GM18907 (cell line): Measurements from ENCODE around the gene SPEM3.
"Not testable (repeated sequence)": the region's sequence is repeated elsewhere in the genome, so short reads cannot be mapped to it uniquely, and the experiment has no call there.

Experiments used
- ATAC-seq: cut with Tn5 transposase; IDR thresholded peaks from one replicate; pipeline ENCODE4 v1.9.1; 2021; ENCODE audit warnings: mild to moderate bottlenecking, moderate library complexity; ENCODE audit not compliant: unreplicated experiment

The SPEM3 gene

GRCh38 chr17:7468804-7469389 lies 40.2 kb downstream of the SPEM3 start:
- no peak for ATAC-seq

GRCh38 chr17:7469843-7470242 lies 41.2 kb downstream of the SPEM3 start:
- not testable (repeated sequence) for ATAC-seq

GRCh38 chr17:7470457-7470973 lies 41.9 kb downstream of the SPEM3 start:
- ATAC-seq, result not testable (repeated sequence)

GRCh38 chr17:7471729-7472128 lies 43.1 kb downstream of the SPEM3 start:
- no peak for ATAC-seq

- not testable (repeated sequence) for ATAC-seq
Measured at GRCh38 chr17:7474767-7475166, 46.1 kb downstream of the SPEM3 start.

- no peak for ATAC-seq
Measured at GRCh38 chr17:7475764-7476422, 47.2 kb downstream of the SPEM3 start.

GRCh38 chr17:7476494-7476893 lies 47.8 kb downstream of the SPEM3 start:
- ATAC-seq, result no peak

- ATAC-seq, result no peak
Measured at GRCh38 chr17:7476951-7477350, 48.3 kb downstream of the SPEM3 start.

DNA sequence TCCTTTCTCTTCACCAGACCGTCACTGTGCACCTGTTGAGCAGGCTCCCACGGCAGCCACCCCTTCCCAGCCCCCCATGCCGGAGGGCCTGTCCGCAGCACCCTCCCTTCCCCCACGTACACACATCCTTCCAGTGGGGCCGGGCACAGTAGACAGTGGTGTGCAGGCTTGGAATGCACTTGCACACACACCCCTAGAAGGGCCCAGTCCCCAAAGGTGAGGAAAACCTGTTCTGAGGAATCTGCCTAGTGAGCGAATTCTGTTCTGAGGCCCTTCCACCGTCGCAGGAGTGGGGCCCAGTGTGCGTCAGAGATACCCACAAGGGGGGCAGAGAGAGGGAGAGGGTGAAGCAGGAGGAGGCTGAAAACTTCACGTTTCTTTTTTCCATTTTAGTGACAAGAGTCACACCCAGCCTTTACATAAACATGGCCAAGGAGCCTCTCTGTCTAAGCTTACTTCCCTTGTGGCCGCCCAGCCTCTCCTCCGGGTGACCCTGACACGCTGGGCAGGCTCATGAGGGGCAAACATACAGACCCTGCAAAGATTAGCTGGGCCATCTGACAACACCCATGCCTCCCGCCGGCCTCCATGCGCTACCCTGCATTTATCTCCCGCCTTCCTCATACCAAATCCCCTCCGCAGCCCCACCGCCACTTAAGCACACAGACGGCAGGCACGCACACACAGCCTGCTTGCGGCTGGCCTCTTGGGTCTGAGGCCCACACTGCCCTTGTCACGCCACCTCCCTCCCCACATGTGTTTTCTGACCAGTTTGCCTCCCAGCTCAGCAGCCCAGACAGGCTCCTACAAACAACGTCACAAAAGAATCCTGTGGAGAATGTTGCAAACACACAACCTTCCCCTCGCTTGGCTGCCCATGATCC lies 49.0 kb downstream of the SPEM3 start:
- no peak for ATAC-seq

DNA sequence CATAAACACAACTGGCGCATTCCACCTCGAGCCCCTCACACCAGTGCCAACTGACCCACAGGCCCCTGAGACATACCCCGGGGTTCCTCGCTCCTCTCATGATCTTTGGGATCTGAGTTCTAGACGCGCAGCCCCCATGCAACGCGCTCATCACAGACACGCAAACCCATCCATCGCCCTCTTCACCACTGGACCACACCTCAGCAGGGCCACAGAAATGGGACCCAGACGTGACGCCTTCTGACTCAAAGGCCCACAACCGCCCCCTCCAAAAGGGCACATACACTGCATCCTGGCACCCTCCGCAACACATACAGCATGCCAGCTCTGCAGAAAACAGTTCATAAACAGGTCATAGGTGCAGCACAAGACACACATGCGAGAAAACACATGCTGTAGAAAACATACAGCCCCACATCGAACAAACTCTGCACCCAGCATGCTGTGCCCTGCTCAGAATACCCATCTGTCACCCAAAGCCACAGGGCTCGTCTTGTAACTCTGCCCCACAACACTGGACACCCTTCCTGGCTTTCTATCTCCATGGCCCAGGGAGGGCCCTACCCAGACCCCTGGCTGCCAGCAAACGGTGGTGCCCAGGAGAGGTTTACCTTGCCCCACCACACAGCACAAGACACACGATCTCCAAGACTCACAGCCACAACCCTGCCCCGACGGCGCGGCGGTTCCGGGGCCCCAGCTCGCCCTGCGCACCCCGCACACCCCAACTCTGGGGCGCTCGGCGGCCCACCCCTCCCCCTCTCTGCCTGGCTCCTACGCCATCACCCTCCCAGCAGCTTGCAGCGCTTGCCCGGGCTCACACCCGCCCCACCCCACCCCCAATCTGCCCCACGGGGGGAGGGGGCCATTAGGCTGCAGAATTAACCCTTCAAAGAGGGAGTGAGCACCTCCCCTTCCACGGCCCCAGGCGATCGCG lies 49.9 kb downstream of the SPEM3 start:
- ATAC-seq, result no peak

- no peak for ATAC-seq
Measured at GRCh38 chr17:7479213-7480088, 50.8 kb downstream of the SPEM3 start, which contains the start of gene ZBTB4. ZBTB4 (minus strand) TSS chr17:7479631; CDS start chr17:7466801, 12,830 bp downstream.

DNA sequence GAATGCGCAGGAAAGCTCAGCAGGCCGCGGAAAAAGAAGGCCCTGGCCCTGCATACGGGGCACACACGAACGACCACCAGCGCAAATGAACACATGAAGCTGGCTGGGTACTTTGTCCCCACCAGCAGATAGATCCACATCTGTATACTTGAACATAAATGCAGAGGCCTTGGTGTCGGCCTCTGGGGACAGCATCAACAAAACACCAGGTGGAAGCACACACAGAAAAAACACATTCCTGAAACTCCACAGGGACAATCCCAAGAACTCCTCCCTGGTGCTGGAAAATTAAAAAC lies 51.4 kb downstream of the SPEM3 start:
- no peak for ATAC-seq

DNA sequence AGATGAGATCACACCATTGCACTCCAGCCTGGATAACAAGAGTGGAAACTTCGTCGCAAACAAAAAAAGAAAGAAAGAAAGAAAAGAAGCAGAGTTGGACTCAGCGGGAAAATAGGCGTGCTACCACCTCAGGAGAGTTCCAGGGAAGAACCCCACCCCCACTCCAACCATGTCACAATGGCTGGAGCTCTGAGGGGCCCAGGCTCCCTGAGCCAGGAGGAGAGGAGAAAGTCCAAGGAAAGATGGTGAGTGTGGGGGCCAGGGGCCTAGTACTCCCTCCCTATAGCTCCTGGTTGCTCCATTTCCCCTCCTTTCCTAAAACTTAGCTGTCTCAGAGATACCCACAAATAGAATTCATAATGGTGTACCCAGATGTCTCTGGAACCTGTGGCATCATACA lies 52.6 kb downstream of the SPEM3 start, which contains the start of gene SLC35G6:
SLC35G6 (plus strand) TSS at position 172 of the 400 bp plus-strand sequence; CDS start at position 243, 71 bp downstream.
- ATAC-seq, result not testable (repeated sequence)

DNA sequence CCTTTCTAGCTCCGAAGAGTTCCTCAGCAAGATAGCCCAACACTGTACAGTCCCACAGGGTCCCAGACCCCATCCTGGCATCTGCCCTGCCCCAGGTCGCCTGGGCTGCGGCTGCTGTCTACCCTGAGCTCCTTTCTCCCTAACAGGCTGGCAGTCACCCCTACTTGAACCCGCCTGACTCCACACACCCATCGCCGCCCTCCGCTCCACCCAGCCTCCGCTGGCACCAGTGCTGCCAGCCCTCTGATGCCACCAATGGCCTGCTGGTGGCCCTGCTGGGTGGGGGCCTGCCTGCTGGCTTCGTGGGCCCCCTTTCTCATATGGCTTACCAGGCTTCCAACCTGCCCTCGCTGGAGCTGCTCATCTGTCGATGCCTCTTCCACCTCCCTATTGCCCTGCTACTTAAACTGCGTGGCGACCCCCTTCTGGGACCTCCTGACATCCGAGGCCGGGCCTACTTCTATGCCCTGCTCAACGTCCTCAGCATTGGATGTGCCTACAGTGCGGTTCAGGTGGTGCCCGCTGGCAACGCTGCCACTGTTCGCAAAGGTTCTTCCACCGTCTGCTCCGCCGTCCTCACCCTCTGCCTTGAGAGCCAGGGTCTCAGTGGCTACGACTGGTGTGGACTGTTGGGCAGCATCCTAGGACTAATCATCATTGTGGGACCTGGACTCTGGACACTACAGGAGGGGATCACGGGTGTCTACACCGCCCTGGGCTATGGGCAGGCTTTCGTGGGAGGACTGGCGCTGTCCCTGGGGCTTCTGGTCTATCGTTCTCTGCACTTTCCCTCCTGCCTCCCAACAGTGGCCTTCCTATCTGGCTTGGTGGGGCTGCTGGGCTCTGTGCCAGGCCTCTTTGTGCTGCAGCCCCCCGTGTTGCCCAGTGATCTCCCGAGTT lies 53.4 kb downstream of the SPEM3 start:
- ATAC-seq, result not testable (repeated sequence)
